Measurements from ENCODE around the gene PHLDA2. TPM values are rescaled to one million over a fixed set of nuclear protein-coding genes. Genes with fewer than 3 reads are reported as not detected.
"Not testable (repeated sequence)": the region's sequence is repeated elsewhere in the genome, so short reads cannot be mapped to it uniquely, and the experiment has no call there.

Gene PHLDA2
- total and polyA plus RNA-seq, 3 experiments from 2014 or later: 1.3 to 2.9 (median 2.1) TPM

- peaks cover 15% of the 10 kb centered on the region for H3K36me3 ChIP-seq (ENCODE audit: insufficient read depth, low read length)
- peaks cover 5% of the 10 kb centered on the region for H3K9me3 ChIP-seq (ENCODE audit: low read length)
- Mint-ChIP-seq H3K36me3 (peaks cover 4 to 55% (median 4%) of the 10 kb centered on the region in 3 donors), H3K4me1 (peaks cover 28 to 73% (median 37%) of the 10 kb centered on the region in 3 donors), H3K9me3 (peaks cover 0 to 9% (median 9%) of the 10 kb centered on the region in 5 donors), H3K4me3 (no peak overlapping the region), H3K27ac (peak overlapping the region in 5 of 8 donors; percentile 7 to 66 (median 45)), H3K27me3 (peaks cover 0 to 4% of the 10 kb centered on the region in 2 donors)
- H3K27ac ChIP-seq (ENCODE audit: low read depth, low read length): no peak overlapping the region
- no peak for DNase-seq
- ChIA-PET POLR2A (no interaction called here), CTCF (no interaction called here)
- no peak overlapping the region for H3K4me3 ChIP-seq (ENCODE audit: low read length)
- peaks cover 20% of the 10 kb centered on the region for H3K4me1 ChIP-seq (ENCODE audit: insufficient read depth, low read length)
- no peaks in the 10 kb centered on the region for H3K27me3 ChIP-seq (ENCODE audit: insufficient read depth, low read length, poor library complexity, severe bottlenecking)
Measured at GRCh38 chr11:2943711-2944118, 14.5 kb upstream of the PHLDA2 start.

DNA sequence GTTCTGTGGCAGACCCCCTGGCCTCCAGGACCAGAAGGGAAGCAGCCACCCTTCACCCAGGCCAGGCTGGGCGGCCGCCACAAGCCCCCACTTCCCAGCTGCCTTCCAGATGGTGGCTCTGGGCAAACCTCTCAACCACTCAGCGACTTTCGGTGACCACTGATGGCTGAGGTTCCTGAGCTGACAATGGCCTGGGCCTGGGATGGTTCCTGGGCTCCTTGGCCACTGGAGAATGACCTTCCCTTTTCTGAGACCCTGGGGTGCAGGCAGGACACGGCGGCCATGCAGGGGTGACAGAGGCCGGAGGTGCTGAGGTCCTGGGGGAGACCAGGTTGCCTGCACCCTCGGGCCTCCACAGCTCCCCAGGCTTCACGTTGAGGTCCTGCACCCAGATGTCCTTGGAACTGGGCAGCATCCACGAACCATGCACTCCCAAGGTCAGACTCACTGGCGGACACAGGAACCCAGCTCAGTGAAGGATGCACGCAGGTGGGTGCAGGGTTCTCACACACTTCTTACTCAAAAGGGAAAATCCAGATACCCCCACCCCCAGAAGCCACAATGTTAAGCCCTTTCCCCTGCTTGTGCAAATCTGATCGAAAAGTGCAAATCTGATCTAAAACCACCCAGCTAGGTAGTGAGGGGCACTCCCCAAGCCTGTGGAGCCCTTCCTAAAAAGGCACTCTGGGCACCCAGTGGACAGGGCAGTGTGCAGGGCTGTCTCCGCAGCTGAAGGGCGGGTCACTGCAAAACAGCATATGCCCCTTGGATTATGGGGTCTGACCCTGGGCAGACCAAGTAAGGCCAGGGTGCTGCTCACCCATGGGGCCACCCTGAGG lies 13.9 kb upstream of the PHLDA2 start:
- Mint-ChIP-seq H3K27me3 (peaks cover 0 to 9% of the 10 kb centered on the region in 2 donors), H3K27ac (peak overlapping the region in 7 of 8 donors; percentile 7 to 64 (median 32)), H3K4me1 (peaks cover 28 to 69% (median 36%) of the 10 kb centered on the region in 3 donors), H3K36me3 (peaks cover 4 to 49% (median 10%) of the 10 kb centered on the region in 3 donors), H3K9me3 (peaks cover 0 to 15% (median 14%) of the 10 kb centered on the region in 5 donors), H3K4me3 (no peak overlapping the region)
- no peak for DNase-seq
- no peak overlapping the region for H3K27ac ChIP-seq (ENCODE audit: low read depth, low read length)
- no peak overlapping the region for H3K4me3 ChIP-seq (ENCODE audit: low read length)
- POLR2A ChIA-PET: interaction anchor here (0.5 to 0.9 kb wide), 2 partner anchors 13 to 104 kb away, joined by 3 to 4 read pairs; no protein-coding TSS in a partner anchor
- H3K4me1 ChIP-seq (ENCODE audit: insufficient read depth, low read length): peaks cover 20% of the 10 kb centered on the region
- no peaks in the 10 kb centered on the region for H3K27me3 ChIP-seq (ENCODE audit: insufficient read depth, low read length, poor library complexity, severe bottlenecking)
- peaks cover 9% of the 10 kb centered on the region for H3K36me3 ChIP-seq (ENCODE audit: insufficient read depth, low read length)
- H3K9me3 ChIP-seq (ENCODE audit: low read length): peaks cover 8% of the 10 kb centered on the region
- CTCF ChIA-PET: interaction anchor here (0.7 to 1.4 kb wide), 2 partner anchors 13 to 72 kb away, joined by 3 to 4 read pairs; no protein-coding TSS in a partner anchor

DNA sequence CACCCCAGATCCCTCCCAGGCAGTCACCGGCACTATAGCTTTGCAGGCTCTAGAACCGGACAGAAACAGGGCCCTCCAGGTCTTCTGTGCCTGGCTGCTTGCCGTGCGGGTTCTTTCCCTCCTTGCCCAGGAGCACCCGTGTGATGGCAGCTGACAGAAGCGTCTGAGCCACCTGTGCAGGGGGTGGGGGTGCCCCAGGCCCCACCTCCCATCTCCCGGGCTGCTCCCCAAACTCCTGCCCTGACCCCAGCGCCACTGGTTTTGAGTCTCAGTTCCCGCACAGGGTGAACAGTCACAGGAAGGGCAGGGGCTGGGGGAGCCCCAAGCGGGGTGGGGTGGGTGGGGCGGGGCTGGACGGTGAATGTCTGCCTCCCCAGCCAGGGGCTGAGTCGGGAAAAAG lies 13.2 kb upstream of the PHLDA2 start:
- ChIA-PET POLR2A (interaction anchor here (0.5 to 0.9 kb wide), 2 partner anchors 12 to 105 kb away, joined by 3 to 4 read pairs; no protein-coding TSS in a partner anchor), CTCF (interaction anchor here (0.7 to 1.4 kb wide), 3 partner anchors 12 to 150 kb away, joined by 3 to 6 read pairs (median 4); no protein-coding TSS in a partner anchor)
- no peak for DNase-seq
- H3K4me1 Mint-ChIP-seq: peaks cover 28 to 62% (median 30%) of the 10 kb centered on the region in 3 donors
- no peak overlapping the region for H3K27ac ChIP-seq (ENCODE audit: low read depth, low read length)
- H3K4me3 ChIP-seq (ENCODE audit: low read length): no peak overlapping the region
- H3K9me3 ChIP-seq (ENCODE audit: low read length): peaks cover 14% of the 10 kb centered on the region
- H3K27me3 Mint-ChIP-seq: peaks cover 0 to 14% of the 10 kb centered on the region in 2 donors
- H3K27ac Mint-ChIP-seq: peak overlapping the region in 3 of 8 donors; percentile 17 to 70 (median 30)
- H3K4me3 Mint-ChIP-seq: no peak overlapping the region
- H3K9me3 Mint-ChIP-seq: peaks cover 3 to 22% (median 19%) of the 10 kb centered on the region in 5 donors
- no peaks in the 10 kb centered on the region for H3K27me3 ChIP-seq (ENCODE audit: insufficient read depth, low read length, poor library complexity, severe bottlenecking)
- H3K36me3 ChIP-seq (ENCODE audit: insufficient read depth, low read length): peaks cover 2% of the 10 kb centered on the region
- H3K36me3 Mint-ChIP-seq: peaks cover 6 to 43% (median 13%) of the 10 kb centered on the region in 3 donors
- peaks cover 20% of the 10 kb centered on the region for H3K4me1 ChIP-seq (ENCODE audit: insufficient read depth, low read length)

- peaks cover 0 to 18% of the 10 kb centered on the region in 2 donors for H3K27me3 Mint-ChIP-seq
- peaks cover 17 to 50% (median 20%) of the 10 kb centered on the region in 3 donors for H3K4me1 Mint-ChIP-seq
- H3K27me3 ChIP-seq (ENCODE audit: insufficient read depth, low read length, poor library complexity, severe bottlenecking): no peaks in the 10 kb centered on the region
- peaks cover 15% of the 10 kb centered on the region for H3K9me3 ChIP-seq (ENCODE audit: low read length)
- H3K9me3 Mint-ChIP-seq: peaks cover 5 to 28% (median 24%) of the 10 kb centered on the region in 5 donors
- no peak for DNase-seq
- H3K27ac Mint-ChIP-seq: peak overlapping the region in 4 of 8 donors; percentile 41 to 75 (median 68)
- no peak overlapping the region for H3K4me3 ChIP-seq (ENCODE audit: low read length)
- H3K4me3 Mint-ChIP-seq: no peak overlapping the region
- H3K36me3 Mint-ChIP-seq: peaks cover 4 to 31% (median 15%) of the 10 kb centered on the region in 3 donors
- ChIA-PET CTCF (interaction anchor here (0.6 to 1.3 kb wide), 4 partner anchors 11 to 408 kb away, joined by 3 to 6 read pairs (median 4); no protein-coding TSS in a partner anchor), POLR2A (no interaction called here)
- H3K36me3 ChIP-seq (ENCODE audit: insufficient read depth, low read length): no peaks in the 10 kb centered on the region
- H3K4me1 ChIP-seq (ENCODE audit: insufficient read depth, low read length): peaks cover 13% of the 10 kb centered on the region
- no peak overlapping the region for H3K27ac ChIP-seq (ENCODE audit: low read depth, low read length)
Measured at GRCh38 chr11:2940921-2941821, 12.0 kb upstream of the PHLDA2 start.

DNA sequence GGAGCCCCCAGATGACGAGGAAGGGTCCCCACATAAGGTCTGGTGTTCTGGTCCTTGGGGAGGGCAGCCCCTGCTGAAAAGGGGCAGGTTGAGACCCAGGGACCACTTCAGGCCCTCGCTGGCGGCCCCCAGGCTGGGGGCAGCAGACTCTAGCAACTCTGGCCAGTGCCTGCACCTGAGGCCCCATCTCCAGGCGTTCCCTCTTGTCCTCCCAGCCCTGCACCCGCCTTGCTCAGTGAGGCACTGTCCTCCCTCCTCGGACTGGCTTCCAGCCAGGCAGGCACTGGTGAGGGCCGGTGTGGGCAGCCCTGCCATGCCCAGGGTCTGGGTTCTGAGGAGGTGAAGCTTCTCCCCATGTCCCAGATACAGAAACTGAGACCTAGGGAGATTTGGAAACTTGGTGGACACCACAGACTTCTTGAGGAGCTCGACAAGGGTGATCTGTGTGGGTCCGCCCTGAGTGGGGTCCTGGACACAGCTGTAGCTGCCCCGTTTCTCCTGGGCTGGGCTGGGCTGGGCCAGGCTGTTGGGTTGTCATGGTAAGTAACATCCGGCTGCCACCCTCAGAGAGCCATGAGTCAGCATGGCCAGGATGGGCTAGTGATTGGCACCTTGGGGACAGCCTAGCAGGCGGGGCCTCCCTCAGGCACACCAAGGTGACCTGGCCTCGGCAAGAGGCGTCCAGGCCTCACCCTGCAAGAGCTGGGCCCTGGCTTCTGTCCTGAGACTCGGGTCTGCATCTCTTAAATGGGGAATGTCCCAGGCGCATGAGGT lies 11.1 kb upstream of the PHLDA2 start:
- POLR2A ChIA-PET: interaction anchor here (0.6 kb wide), 1 partner anchor 672 kb away, joined by 3 read pairs; no protein-coding TSS in a partner anchor

DNA sequence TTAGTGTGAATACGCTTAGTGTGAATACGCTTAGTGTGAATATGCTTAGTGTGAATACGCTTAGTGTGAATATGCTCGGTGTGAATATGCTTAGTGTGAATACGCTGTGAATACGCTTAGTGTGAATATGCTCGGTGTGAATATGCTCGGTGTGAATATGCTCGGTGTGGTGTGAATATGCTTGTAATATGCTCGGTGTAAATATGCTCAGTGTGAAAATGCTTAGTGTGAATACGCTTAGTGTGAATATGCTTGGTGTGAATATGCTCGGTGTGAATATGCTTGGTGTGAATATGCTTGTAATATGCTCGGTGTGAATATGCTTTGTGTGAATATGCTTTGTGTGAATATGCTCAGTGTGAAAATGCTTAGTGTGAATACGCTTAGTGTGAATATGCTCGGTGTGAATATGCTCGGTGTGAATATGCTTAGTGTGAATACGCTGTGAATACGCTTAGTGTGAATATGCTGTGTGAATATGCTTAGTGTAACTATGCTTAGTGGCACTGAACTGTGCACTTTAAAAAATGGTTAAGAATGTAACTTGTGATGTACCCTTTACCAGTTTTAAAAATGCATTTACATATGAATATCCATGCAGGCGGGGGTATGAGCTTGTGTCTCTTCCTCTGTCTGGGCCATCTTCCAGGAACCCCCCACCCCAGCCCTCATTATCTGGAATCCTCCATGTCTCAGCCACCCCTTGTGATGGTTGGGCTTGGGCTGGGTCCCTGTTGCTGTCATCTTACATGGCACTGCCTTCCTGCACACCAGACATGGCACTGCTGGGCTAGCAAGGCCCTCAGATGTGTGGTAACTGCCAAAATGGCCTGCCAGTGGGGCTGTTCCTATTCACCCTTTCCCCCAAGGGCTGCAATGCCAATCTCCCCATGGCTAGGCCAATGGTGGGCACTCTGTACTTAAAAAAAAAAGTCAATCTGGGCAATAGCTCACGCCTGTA lies 9.5 kb upstream of the PHLDA2 start:
- H3K36me3 ChIP-seq (ENCODE audit: insufficient read depth, low read length); H3K4me1 ChIP-seq (ENCODE audit: insufficient read depth, low read length); DNase-seq; H3K27ac ChIP-seq (ENCODE audit: low read depth, low read length); H3K4me3 ChIP-seq (ENCODE audit: low read length); CTCF ChIA-PET; H3K27me3 ChIP-seq (ENCODE audit: insufficient read depth, low read length, poor library complexity, severe bottlenecking); POLR2A ChIA-PET: not testable (repeated sequence)
- Mint-ChIP-seq H3K4me3 (peak overlapping the region in 3 of 7 donors; percentile 8 to 43 (median 23)), H3K36me3 (peaks cover 2 to 15% (median 7%) of the 10 kb centered on the region in 3 donors), H3K4me1 (peaks cover 5 to 31% (median 7%) of the 10 kb centered on the region in 3 donors), H3K9me3 (peaks cover 5 to 28% (median 24%) of the 10 kb centered on the region in 5 donors), H3K27ac (peak overlapping the region in 5 of 8 donors; percentile 31 to 95 (median 66)), H3K27me3 (peaks cover 0 to 18% of the 10 kb centered on the region in 2 donors)
- peaks cover 15% of the 10 kb centered on the region for H3K9me3 ChIP-seq (ENCODE audit: low read length)

More for the DNA sequence above, 11.1 kb upstream of the PHLDA2 start:
- Histone ChIP-seq H3K27ac (ENCODE audit: low read depth, low read length) (peak overlapping the region; percentile 2), H3K27me3 (ENCODE audit: insufficient read depth, low read length, poor library complexity, severe bottlenecking) (no peaks in the 10 kb centered on the region), H3K36me3 (ENCODE audit: insufficient read depth, low read length) (no peaks in the 10 kb centered on the region), H3K9me3 (ENCODE audit: low read length) (peaks cover 15% of the 10 kb centered on the region), H3K4me1 (ENCODE audit: insufficient read depth, low read length) (peaks cover 5% of the 10 kb centered on the region), H3K4me3 (ENCODE audit: low read length) (no peak overlapping the region)
- peak in 2 of 5 donors; percentile 32 to 77 for DNase-seq
- peaks cover 5 to 28% (median 24%) of the 10 kb centered on the region in 5 donors for H3K9me3 Mint-ChIP-seq
- peaks cover 0 to 18% of the 10 kb centered on the region in 2 donors for H3K27me3 Mint-ChIP-seq
- CTCF ChIA-PET: interaction anchor here (0.9 to 1.2 kb wide), 2 partner anchors 10 to 408 kb away, joined by 3 to 4 read pairs; no protein-coding TSS in a partner anchor
- peaks cover 9 to 42% (median 12%) of the 10 kb centered on the region in 3 donors for H3K4me1 Mint-ChIP-seq
- peak overlapping the region in 6 of 8 donors; percentile 41 to 90 (median 72) for H3K27ac Mint-ChIP-seq
- H3K4me3 Mint-ChIP-seq: peak overlapping the region in 1 of 7 donors; percentile 44
- peaks cover 4 to 22% (median 15%) of the 10 kb centered on the region in 3 donors for H3K36me3 Mint-ChIP-seq
